PC-3 (cell line): ENCODE results near the gene PTPA. TPM values are rescaled to one million over a fixed set of nuclear protein-coding genes. Genes with fewer than 3 reads are reported as not detected.

Experiments
- ATAC-seq: fragments of 200-7000 bp; cut with Tn5 transposase; 2 replicates; pipeline ENCODE4 v1.9.1; 2020; ENCODE audit warnings: mild to moderate bottlenecking, moderate library complexity
- BruUV-seq: library from RNA; stranded (reverse); fragments of 400-500 nt; replicated peaks from 2 replicates; lab custom pipeline; 2021; lab: Mats Ljungman, UMichigan
- CTCF ChIA-PET: fragments of 300-600 bp; sonication (Branson Sonifier 250); formaldehyde crosslinking; loops from one replicate; lab custom pipeline; 2022; ENCODE audit warnings: antibody characterized with exemption; lab: Charles Lee
- POLR2A ChIA-PET: fragments of 300-600 bp; sonication (Branson Sonifier 250); formaldehyde crosslinking; loops from one replicate; lab custom pipeline; 2022; ENCODE audit warnings: antibody characterized with exemption; ENCODE audit not compliant: unreplicated experiment; lab: Charles Lee
- DNase-seq: peaks from one replicate; pipeline ENCODE4 v3.0.0-alpha.2; 2015
- H2AFZ ChIP-seq: fragments of 300-600 bp; sonication (generic); 2 replicates; pipeline ENCODE4 v1.6.0; 2016; ENCODE audit warnings: antibody characterized with exemption, low read length
- H3F3A ChIP-seq: fragments of 300-600 bp; sonication (generic); one replicate; pipeline ENCODE4 v1.6.0; 2017; ENCODE audit warnings: antibody characterized with exemption, low read length, control low read depth, mild to moderate bottlenecking; ENCODE audit not compliant: unreplicated experiment
- H3K27ac ChIP-seq: fragments of 300-600 bp; sonication (generic); 2 replicates; pipeline ENCODE4 v1.5.1; 2016; ENCODE audit warnings: mild to moderate bottlenecking, low read length
- H3K27me3 ChIP-seq: fragments of 300-600 bp; sonication (generic); 2 replicates; pipeline ENCODE4 v1.6.1; 2016; ENCODE audit warnings: low read length, mixed read lengths
- H3K36me3 ChIP-seq: fragments of 300-600 bp; sonication (generic); 2 replicates; pipeline ENCODE4 v1.6.1; 2016; ENCODE audit warnings: low read depth, mixed run types, low read length, mixed read lengths
- H3K4me1 ChIP-seq: fragments of 300-600 bp; sonication (generic); 2 replicates; pipeline ENCODE4 v1.5.1; 2016; ENCODE audit warnings: low read length; ENCODE audit not compliant: insufficient read depth
- H3K4me2 ChIP-seq: fragments of 300-600 bp; sonication (generic); 2 replicates; pipeline ENCODE4 v1.6.0; 2016; ENCODE audit warnings: low read length
- H3K4me3 ChIP-seq: fragments of 300-600 bp; sonication (generic); 2 replicates; pipeline ENCODE4 v1.5.1; 2016; ENCODE audit warnings: mild to moderate bottlenecking, low read length, mixed read lengths
- H3K79me2 ChIP-seq: fragments of 300-600 bp; sonication (generic); 2 replicates; pipeline ENCODE4 v1.6.1; 2017; ENCODE audit warnings: low read length, mixed read lengths
- H3K9ac ChIP-seq: fragments of 300-600 bp; sonication (generic); 2 replicates; pipeline ENCODE4 v1.6.0; 2016; ENCODE audit warnings: mild to moderate bottlenecking, low read length
- H3K9me2 ChIP-seq: fragments of 300-600 bp; sonication (generic); replicated peaks from 2 replicates; pipeline ENCODE4 v1.6.1; 2016; ENCODE audit warnings: mixed run types, low read length, mixed read lengths
- H3K9me3 ChIP-seq: fragments of 300-600 bp; sonication (generic); 2 replicates; pipeline ENCODE4 v1.6.1; 2016; ENCODE audit warnings: low read length, mixed read lengths
- H4K20me1 ChIP-seq: fragments of 300-600 bp; sonication (generic); 2 replicates; pipeline ENCODE4 v1.6.1; 2016; ENCODE audit warnings: low read length, mixed read lengths
- EZH2 ChIP-seq: fragments of 300-600 bp; sonication (generic); IDR thresholded peaks from one replicate; pipeline ENCODE4 v1.6.1; 2017; ENCODE audit warnings: antibody characterized with exemption, mild to moderate bottlenecking, low read length; ENCODE audit not compliant: unreplicated experiment
- EZH2phosphoT487 ChIP-seq: fragments of 300-600 bp; sonication (generic); IDR thresholded peaks from 2 replicates; pipeline ENCODE4 v1.6.1; 2018; ENCODE audit warnings: mild to moderate bottlenecking, antibody characterized with exemption, low read length, borderline replicate concordance
- intact Hi-C: fragments of 100-400 bp; cut with micrococcal nuclease; formaldehyde crosslinking; loops from 2 replicates; pipeline ENCODE4 v1.9.0; 2023
- total RNA-seq: library from RNA; depleted of rRNA; stranded (reverse); fragments of >200 nt; gene quantifications from 2 replicates; pipeline ENCODE4 v1.2.3, GENCODE V29; 2014
- TF ChIP-seq, protein P1 (sequence below): fragments of 300-600 bp; sonication (generic); conservative IDR thresholded peaks from 2 replicates; pipeline ENCODE4 v1.5.1; 2017; ENCODE audit warnings: antibody characterized with exemption, low read depth, mild to moderate bottlenecking, low read length

PTPA gene
- total RNA-seq, 1 experiment from 2014 or later: 138 TPM

- TF ChIP-seq, protein P1, sequence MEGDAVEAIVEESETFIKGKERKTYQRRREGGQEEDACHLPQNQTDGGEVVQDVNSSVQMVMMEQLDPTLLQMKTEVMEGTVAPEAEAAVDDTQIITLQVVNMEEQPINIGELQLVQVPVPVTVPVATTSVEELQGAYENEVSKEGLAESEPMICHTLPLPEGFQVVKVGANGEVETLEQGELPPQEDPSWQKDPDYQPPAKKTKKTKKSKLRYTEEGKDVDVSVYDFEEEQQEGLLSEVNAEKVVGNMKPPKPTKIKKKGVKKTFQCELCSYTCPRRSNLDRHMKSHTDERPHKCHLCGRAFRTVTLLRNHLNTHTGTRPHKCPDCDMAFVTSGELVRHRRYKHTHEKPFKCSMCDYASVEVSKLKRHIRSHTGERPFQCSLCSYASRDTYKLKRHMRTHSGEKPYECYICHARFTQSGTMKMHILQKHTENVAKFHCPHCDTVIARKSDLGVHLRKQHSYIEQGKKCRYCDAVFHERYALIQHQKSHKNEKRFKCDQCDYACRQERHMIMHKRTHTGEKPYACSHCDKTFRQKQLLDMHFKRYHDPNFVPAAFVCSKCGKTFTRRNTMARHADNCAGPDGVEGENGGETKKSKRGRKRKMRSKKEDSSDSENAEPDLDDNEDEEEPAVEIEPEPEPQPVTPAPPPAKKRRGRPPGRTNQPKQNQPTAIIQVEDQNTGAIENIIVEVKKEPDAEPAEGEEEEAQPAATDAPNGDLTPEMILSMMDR: no peak
- TF ChIP-seq EZH2phosphoT487: no peak
- no peak for TF ChIP-seq EZH2
- ChIA-PET CTCF (no interaction called here), POLR2A (no interaction called here)
- intact Hi-C loops: no loop called here
- Histone ChIP-seq H3K79me2 (no peaks in the 10 kb centered on the region), H3K9me2 (no peaks in the 10 kb centered on the region), H3K4me2 (no peak overlapping the region), H3K36me3 (no peaks in the 10 kb centered on the region), H4K20me1 (no peaks in the 10 kb centered on the region), H3K9me3 (no peaks in the 10 kb centered on the region), H3K4me3 (no peak overlapping the region), H3K9ac (no peak overlapping the region), H3K27ac (no peak overlapping the region), H3F3A (no peaks in the 10 kb centered on the region), H3K27me3 (no peaks in the 10 kb centered on the region), H3K4me1 (no peaks in the 10 kb centered on the region), H2AFZ (no peak overlapping the region)
- BruUV-seq: no TSS peak
- DNase-seq (no peak), ATAC-seq (no peak)
Measured at GRCh38 chr9:129095908-129096307, 15.3 kb upstream of the PTPA start.

- TF ChIP-seq, protein P1: no peak
- TF ChIP-seq EZH2 (no peak), EZH2phosphoT487 (no peak)
- Histone ChIP-seq H3K9me3 (no peaks in the 10 kb centered on the region), H2AFZ (no peak overlapping the region), H3K4me3 (no peak overlapping the region), H3K9ac (no peak overlapping the region), H3K4me1 (no peaks in the 10 kb centered on the region), H3K36me3 (no peaks in the 10 kb centered on the region), H3K27me3 (no peaks in the 10 kb centered on the region), H3K79me2 (no peaks in the 10 kb centered on the region), H3K4me2 (no peak overlapping the region), H3K9me2 (no peaks in the 10 kb centered on the region), H3F3A (no peaks in the 10 kb centered on the region), H4K20me1 (no peaks in the 10 kb centered on the region), H3K27ac (no peak overlapping the region)
- CTCF ChIA-PET: no interaction called here
- BruUV-seq: no TSS peak
- ATAC-seq (no peak), DNase-seq (no peak)
- POLR2A ChIA-PET: no interaction called here
- intact Hi-C loops: no loop called here
Measured at GRCh38 chr9:129097671-129098306, 13.4 kb upstream of the PTPA start.

- Histone ChIP-seq H4K20me1 (no peaks in the 10 kb centered on the region), H3F3A (no peaks in the 10 kb centered on the region), H3K4me1 (no peaks in the 10 kb centered on the region), H3K27ac (no peak overlapping the region), H3K79me2 (no peaks in the 10 kb centered on the region), H3K27me3 (no peaks in the 10 kb centered on the region), H3K4me3 (no peak overlapping the region), H3K9me2 (no peaks in the 10 kb centered on the region), H2AFZ (no peak overlapping the region), H3K4me2 (no peak overlapping the region), H3K36me3 (no peaks in the 10 kb centered on the region), H3K9ac (no peak overlapping the region), H3K9me3 (no peaks in the 10 kb centered on the region)
- intact Hi-C loops: no loop called here
- no peak for ATAC-seq
- ChIA-PET POLR2A (no interaction called here), CTCF (no interaction called here)
- TF ChIP-seq EZH2phosphoT487: no peak
- no peak for TF ChIP-seq EZH2
- no TSS peak for BruUV-seq
- no peak for DNase-seq
Measured at GRCh38 chr9:129098328-129098727, 12.9 kb upstream of the PTPA start.
